Neuronal stem cell (in vitro differentiated cells): ENCODE data around the gene POLE.

Source experiments
- DNase-seq: peaks from one replicate; pipeline ENCODE4 v3.0.0-alpha.2; 2013; ENCODE audit warnings: low spot score
- H2AFZ ChIP-seq: one replicate; pipeline ENCODE4 v1.6.1; 2013; ENCODE audit warnings: mild to moderate bottlenecking, low read length, inconsistent platforms
- H2AK5ac ChIP-seq: 2 replicates; pipeline ENCODE4 v1.6.1; 2013; ENCODE audit warnings: low read depth, mild to moderate bottlenecking, inconsistent platforms, low read length, moderate library complexity, mixed read lengths
- H2BK120ac ChIP-seq: 2 replicates; pipeline ENCODE4 v1.6.1; 2013; ENCODE audit warnings: low read depth, mild to moderate bottlenecking, inconsistent platforms, low read length, moderate library complexity, mixed read lengths
- H2BK12ac ChIP-seq: one replicate; pipeline ENCODE4 v1.6.1; 2013; ENCODE audit warnings: low read length, inconsistent platforms
- H2BK15ac ChIP-seq: 2 replicates; pipeline ENCODE4 v1.6.1; 2013; ENCODE audit warnings: mild to moderate bottlenecking, low read length, inconsistent platforms, mixed read lengths
- H2BK5ac ChIP-seq: one replicate; pipeline ENCODE4 v1.6.1; 2013; ENCODE audit warnings: inconsistent platforms, mild to moderate bottlenecking, low read length, moderate library complexity
- H3K14ac ChIP-seq: one replicate; pipeline ENCODE4 v1.6.1; 2013; ENCODE audit warnings: low read length, inconsistent platforms
- H3K18ac ChIP-seq: 2 replicates; pipeline ENCODE4 v1.6.1; 2013; ENCODE audit warnings: low read length, inconsistent platforms
- H3K23ac ChIP-seq: 2 replicates; pipeline ENCODE4 v1.6.1; 2013; ENCODE audit warnings: low read depth, mild to moderate bottlenecking, mixed read lengths, low read length, inconsistent platforms; ENCODE audit not compliant: poor library complexity
- H3K27ac ChIP-seq: replicated peaks from 3 replicates; pipeline ENCODE4 v1.5.1; 2013; ENCODE audit warnings: low read length, inconsistent platforms
- H3K27me3 ChIP-seq, 3 experiments: 2 replicates each; pipeline ENCODE4 v1.6.1; 2013; ENCODE audit warnings: low read length in 3 of 3, mild to moderate bottlenecking in 2 of 3, inconsistent platforms in 1 of 3, low read depth in 1 of 3, mixed read lengths in 1 of 3, moderate library complexity in 1 of 3; ENCODE audit not compliant: control insufficient read depth in 3 of 3, insufficient read depth in 3 of 3
- H3K36me3 ChIP-seq, 2 donors: replicated peaks in 1 of 2; 2 replicates each; pipeline ENCODE4 v1.6.1; 2013; ENCODE audit warnings: low read length in 2 of 2; ENCODE audit not compliant: control insufficient read depth in 2 of 2, insufficient read depth in 2 of 2
- H3K4ac ChIP-seq: 2 replicates; pipeline ENCODE4 v1.6.1; 2013; ENCODE audit warnings: inconsistent platforms, mild to moderate bottlenecking, low read length, moderate library complexity
- H3K4me1 ChIP-seq, 2 donors: 1 replicate in 1 of 2; 2 replicates in 1 of 2; pipeline ENCODE4 v1.6.1; 2013; ENCODE audit warnings: low read length in 2 of 2, low read depth in 1 of 2; ENCODE audit not compliant: control insufficient read depth in 2 of 2, insufficient read depth in 1 of 2
- H3K4me2 ChIP-seq: one replicate; pipeline ENCODE4 v1.6.1; 2013; ENCODE audit warnings: mild to moderate bottlenecking, low read length, inconsistent platforms; ENCODE audit not compliant: insufficient read depth, poor library complexity, severe bottlenecking
- H3K4me3 ChIP-seq, 2 donors: 2 replicates each; pipeline ENCODE4 v1.5.1; 2013; ENCODE audit warnings: low read length in 2 of 2, mild to moderate bottlenecking in 2 of 2, inconsistent platforms in 1 of 2, moderate library complexity in 1 of 2
- H3K79me1 ChIP-seq: one replicate; pipeline ENCODE4 v1.6.1; 2013; ENCODE audit warnings: low read depth, mild to moderate bottlenecking, inconsistent platforms, low read length, moderate library complexity
- H3K9ac ChIP-seq: one replicate; pipeline ENCODE4 v1.6.1; 2013; ENCODE audit warnings: mild to moderate bottlenecking, low read depth, low read length, inconsistent platforms; ENCODE audit not compliant: poor library complexity
- H3K9me3 ChIP-seq, 2 donors: replicated peaks in 1 of 2; 2 replicates each; pipeline versions ENCODE3 to v1.6.1; 2013; ENCODE audit warnings: low read length in 2 of 2, mild to moderate bottlenecking in 2 of 2, inconsistent platforms in 1 of 2, low read depth in 1 of 2, mixed read lengths in 1 of 2, moderate library complexity in 1 of 2; ENCODE audit not compliant: control insufficient read depth in 2 of 2, insufficient read depth in 1 of 2
- H4K8ac ChIP-seq: one replicate; pipeline ENCODE4 v1.6.1; 2013; ENCODE audit warnings: low read depth, mild to moderate bottlenecking, inconsistent platforms, low read length, moderate library complexity
- H4K91ac ChIP-seq: one replicate; pipeline ENCODE4 v1.6.1; 2013; ENCODE audit warnings: low read length, low read depth, mild to moderate bottlenecking, inconsistent platforms; ENCODE audit not compliant: poor library complexity
- WGBS, 2 donors: extraction: QIAGEN DNeasy Blood & Tissue Kit; methylation state at CpG; one replicate each; pipeline ENCODE4 v1.1.7; 2013; ENCODE audit warnings: missing lambda C conversion rate in 2 of 2, mixed read lengths in 1 of 2; ENCODE audit not compliant: insufficient read length in 2 of 2, insufficient replicate concordance in 1 of 2; ENCODE audit errors: extremely low coverage in 2 of 2; 5-methylcytosine and 5-hydroxymethylcytosine counted together

The POLE gene

GRCh38 chr12:132593521-132593920 is 93.6 kb downstream of the POLE start:
- H3K4me1 ChIP-seq: peaks cover 1 to 7% of the 10 kb centered on the region in 2 donors
- H3K27ac ChIP-seq: no peak overlapping the region
- no CpG with 5 or more reads among the region's 18 CpGs for WGBS, 2 donors
- no peak overlapping the region for H2BK5ac ChIP-seq
- no peak overlapping the region for H4K91ac ChIP-seq
- H3K9ac ChIP-seq: no peak overlapping the region
- H3K4me3 ChIP-seq: peak overlapping the region in 1 of 2 donors; percentile 13
- no peak overlapping the region for H2AK5ac ChIP-seq
- no peaks in the 10 kb centered on the region for H3K36me3 ChIP-seq
- no peak overlapping the region for H3K23ac ChIP-seq
- peak overlapping the region; percentile 72 for H2BK15ac ChIP-seq
- peak overlapping the region; percentile 80 for H2AFZ ChIP-seq
- DNase-seq: no peak
- H3K27me3 ChIP-seq: peaks cover 0 to 24% (median 3%) of the 10 kb centered on the region in 3 experiments
- H3K14ac ChIP-seq: no peak overlapping the region
- no peak overlapping the region for H2BK12ac ChIP-seq
- no peak overlapping the region for H4K8ac ChIP-seq
- no peak overlapping the region for H3K4ac ChIP-seq
- H3K4me2 ChIP-seq: no peak overlapping the region
- peak overlapping the region; percentile 45 for H3K18ac ChIP-seq
- peak overlapping the region; percentile 10 for H2BK120ac ChIP-seq
- H3K79me1 ChIP-seq: no peaks in the 10 kb centered on the region
- H3K9me3 ChIP-seq: peaks cover 5 to 8% of the 10 kb centered on the region in 2 donors

GRCh38 chr12:132593071-132593470 is 94.1 kb downstream of the POLE start:
- no peak overlapping the region for H3K4me2 ChIP-seq
- H2BK5ac ChIP-seq: no peak overlapping the region
- H2AFZ ChIP-seq: peak overlapping the region; percentile 80
- no peak overlapping the region for H2BK12ac ChIP-seq
- no peak overlapping the region for H3K18ac ChIP-seq
- H4K91ac ChIP-seq: no peak overlapping the region
- H3K36me3 ChIP-seq: no peaks in the 10 kb centered on the region
- peaks cover 0 to 27% (median 3%) of the 10 kb centered on the region in 3 experiments for H3K27me3 ChIP-seq
- peak overlapping the region; percentile 72 for H2BK15ac ChIP-seq
- no peak overlapping the region for H3K4ac ChIP-seq
- no peak overlapping the region for H3K14ac ChIP-seq
- no peaks in the 10 kb centered on the region for H3K79me1 ChIP-seq
- no peak overlapping the region for H3K9ac ChIP-seq
- whole genome bisulfite sequencing, 2 donors: no CpG with 5 or more reads among the region's 21 CpGs
- no peak overlapping the region for H4K8ac ChIP-seq
- H2AK5ac ChIP-seq: peak overlapping the region; percentile 49
- no peak overlapping the region for H3K4me3 ChIP-seq
- DNase-seq: no peak
- H3K23ac ChIP-seq: no peak overlapping the region
- H2BK120ac ChIP-seq: peak overlapping the region; percentile 10
- H3K27ac ChIP-seq: no peak overlapping the region
- H3K9me3 ChIP-seq: peaks cover 5 to 8% of the 10 kb centered on the region in 2 donors
- peaks cover 1 to 7% of the 10 kb centered on the region in 2 donors for H3K4me1 ChIP-seq

GRCh38 chr12:132592282-132592970 is 94.7 kb downstream of the POLE start:
- peaks cover 0 to 27% (median 3%) of the 10 kb centered on the region in 3 experiments for H3K27me3 ChIP-seq

GRCh38 chr12:132591107-132591935 is 95.8 kb downstream of the POLE start:
- no peak overlapping the region for H3K4me3 ChIP-seq
- H2BK12ac ChIP-seq: peak overlapping the region; percentile 58
- no peak overlapping the region for H3K4ac ChIP-seq
- H3K18ac ChIP-seq: no peak overlapping the region
- H3K14ac ChIP-seq: peak overlapping the region; percentile 47
- no peak overlapping the region for H2BK15ac ChIP-seq
- peaks cover 0 to 5% of the 10 kb centered on the region in 2 donors for H3K4me1 ChIP-seq
- H2AK5ac ChIP-seq: peak overlapping the region; percentile 92
- no peak overlapping the region for H2AFZ ChIP-seq
- H4K8ac ChIP-seq: no peak overlapping the region
- no peak overlapping the region for H4K91ac ChIP-seq
- peaks cover 5 to 8% of the 10 kb centered on the region in 2 donors for H3K9me3 ChIP-seq
- H2BK5ac ChIP-seq: no peak overlapping the region
- no peaks in the 10 kb centered on the region for H3K36me3 ChIP-seq
- H3K27me3 ChIP-seq: peaks cover 0 to 24% (median 3%) of the 10 kb centered on the region in 3 experiments
- no CpG with 5 or more reads among the region's 45 CpGs for WGBS, 2 donors
- H3K27ac ChIP-seq: no peak overlapping the region
- H3K4me2 ChIP-seq: no peak overlapping the region
- peak overlapping the region; percentile 44 for H3K9ac ChIP-seq
- H2BK120ac ChIP-seq: peak overlapping the region; percentile 70
- no peak for DNase-seq
- no peak overlapping the region for H3K23ac ChIP-seq
- H3K79me1 ChIP-seq: no peaks in the 10 kb centered on the region

More at GRCh38 chr12:132592282-132592970, 94.7 kb downstream of the POLE start:
- peak overlapping the region; percentile 31 for H2BK5ac ChIP-seq
- H3K4me3 ChIP-seq: no peak overlapping the region
- no CpG with 5 or more reads among the region's 38 CpGs for WGBS, 2 donors
- H2BK12ac ChIP-seq: no peak overlapping the region
- no peak overlapping the region for H3K27ac ChIP-seq
- no peak overlapping the region for H2BK120ac ChIP-seq
- peak overlapping the region; percentile 30 for H3K9ac ChIP-seq
- no peaks in the 10 kb centered on the region for H3K36me3 ChIP-seq
- peak overlapping the region; percentile 49 for H3K14ac ChIP-seq
- H2BK15ac ChIP-seq: no peak overlapping the region
- H3K23ac ChIP-seq: peak overlapping the region; percentile 77
- no peaks in the 10 kb centered on the region for H3K79me1 ChIP-seq
- H4K91ac ChIP-seq: no peak overlapping the region
- H4K8ac ChIP-seq: no peak overlapping the region
- H3K18ac ChIP-seq: peak overlapping the region; percentile 45
- peak overlapping the region; percentile 7 for H2AFZ ChIP-seq
- H3K4me1 ChIP-seq: peaks cover 0 to 5% of the 10 kb centered on the region in 2 donors
- H3K9me3 ChIP-seq: peaks cover 5 to 8% of the 10 kb centered on the region in 2 donors
- no peak overlapping the region for H3K4me2 ChIP-seq
- no peak for DNase-seq
- H2AK5ac ChIP-seq: peak overlapping the region; percentile 17
- no peak overlapping the region for H3K4ac ChIP-seq
